ENCODE data around the gene DYNLL2.
"Not testable (repeated sequence)": the region's sequence is repeated elsewhere in the genome, so short reads cannot be mapped to it uniquely, and the experiment has no call there.

DYNLL2 gene

GRCh38 chr17:58072862-58073261 is 10.4 kb upstream of the DYNLL2 start:
- DNase-seq (ENCODE audit: low read depth) = no peak

- DNase-seq (ENCODE audit: low read depth) = not testable (repeated sequence)
These were observed 10.0 kb upstream of the DYNLL2 start for GRCh38 chr17:58073266-58073665.

- not testable (repeated sequence) for DNase-seq (ENCODE audit: low read depth)
These were observed 8.8 kb upstream of the DYNLL2 start for GRCh38 chr17:58074406-58074805.

- DNase-seq (ENCODE audit: low read depth) = no peak
These were observed 3.8 kb upstream of the DYNLL2 start for GRCh38 chr17:58079300-58080033.

- DNase-seq (ENCODE audit: low read depth) = no peak
These were observed 1.4 kb upstream of the DYNLL2 start for GRCh38 chr17:58081646-58082340.

- no peak for DNase-seq (ENCODE audit: low read depth)
These were observed 814 bp upstream of the DYNLL2 start for GRCh38 chr17:58082341-58082869.

GRCh38 chr17:58083491-58084316 is 485 bp downstream of the DYNLL2 start:
- DNase-seq (ENCODE audit: low read depth) = peak; percentile 58

- peak; percentile 14 for DNase-seq (ENCODE audit: low read depth)
These were observed 1.2 kb downstream of the DYNLL2 start for GRCh38 chr17:58084317-58084981.

- DNase-seq (ENCODE audit: low read depth) = no peak
These were observed 2.0 kb downstream of the DYNLL2 start for GRCh38 chr17:58085039-58085715.

GRCh38 chr17:58086953-58087352 is 3.7 kb downstream of the DYNLL2 start:
- no peak for DNase-seq (ENCODE audit: low read depth)

- DNase-seq (ENCODE audit: low read depth) = no peak
These were observed 5.4 kb downstream of the DYNLL2 start for GRCh38 chr17:58088624-58089023.

GRCh38 chr17:58089111-58089510 is 5.9 kb downstream of the DYNLL2 start:
- no peak for DNase-seq (ENCODE audit: low read depth)

- no peak for DNase-seq (ENCODE audit: low read depth)
These were observed 7.9 kb downstream of the DYNLL2 start for GRCh38 chr17:58091024-58091567.

GRCh38 chr17:58092101-58092796 is 9.0 kb downstream of the DYNLL2 start:
- no peak for DNase-seq (ENCODE audit: low read depth)

- DNase-seq (ENCODE audit: low read depth) = no peak
These were observed 9.7 kb downstream of the DYNLL2 start for GRCh38 chr17:58092797-58093385.

GRCh38 chr17:58094118-58094517 is 10.9 kb downstream of the DYNLL2 start:
- no peak for DNase-seq (ENCODE audit: low read depth)

GRCh38 chr17:58096892-58097291 is 13.7 kb downstream of the DYNLL2 start:
- DNase-seq (ENCODE audit: low read depth) = no peak

- no peak for DNase-seq (ENCODE audit: low read depth)
These were observed 14.3 kb downstream of the DYNLL2 start for GRCh38 chr17:58097384-58098088.

GRCh38 chr17:58100506-58100905 is 17.3 kb downstream of the DYNLL2 start:
- DNase-seq (ENCODE audit: low read depth) = no peak

All from activated T-helper 9 cell treated with anti-CD3 and anti-CD28 coated beads, Interleukin-2, amount 50 U/mL, for 16 hours (primary cell).